Stimulated activated CD4-positive, alpha-beta T cell treated with anti-CD3 and anti-CD28 coated beads, Interleukin-4, amount 100 ng/mL, for 4 hours (primary cell): Measurements from ENCODE around the gene LY86.

ENCODE experiments used
- DNase-seq, 2 experiments: peaks; one replicate each; pipeline ENCODE4 v3.0.0-alpha.2; 2020

The LY86 gene

GRCh38 chr6:6588064-6588923, at the start of gene LY86:
TSS of gene LY86 (plus strand) at chr6:6588720. CDS start at chr6:6588735, 15 bp downstream.
- no peak for DNase-seq

GRCh38 chr6:6539036-6539435, 49.5 kb upstream of the LY86 start:
- no peak for DNase-seq

GRCh38 chr6:6542357-6542756, 46.2 kb upstream of the LY86 start:
- no peak for DNase-seq

- no peak for DNase-seq
Observed at GRCh38 chr6:6543181-6543879, 45.2 kb upstream of the LY86 start.

GRCh38 chr6:6545616-6546317, 42.8 kb upstream of the LY86 start:
- DNase-seq: no peak

- peak; percentile 8 to 18 for DNase-seq
Observed at GRCh38 chr6:6546318-6547109, 42.0 kb upstream of the LY86 start.

- peak; percentile 75 to 78 for DNase-seq
Observed at GRCh38 chr6:6547110-6547879, 41.2 kb upstream of the LY86 start.

- DNase-seq: no peak
Observed at GRCh38 chr6:6556161-6556737, 32.3 kb upstream of the LY86 start.

- DNase-seq: peak in 1 of 2 experiments; percentile 26
Observed at GRCh38 chr6:6556738-6557503, 31.6 kb upstream of the LY86 start.

GRCh38 chr6:6557504-6557839, 31.0 kb upstream of the LY86 start:
- no peak for DNase-seq

GRCh38 chr6:6557886-6558285, 30.6 kb upstream of the LY86 start:
- DNase-seq: no peak

- no peak for DNase-seq
Observed at GRCh38 chr6:6559994-6560570, 28.4 kb upstream of the LY86 start.

- DNase-seq: no peak
Observed at GRCh38 chr6:6560909-6561308, 27.6 kb upstream of the LY86 start.

GRCh38 chr6:6564154-6564553, 24.4 kb upstream of the LY86 start:
- DNase-seq: no peak

- no peak for DNase-seq
Observed at GRCh38 chr6:6565069-6565468, 23.5 kb upstream of the LY86 start.

GRCh38 chr6:6565488-6565887, 23.0 kb upstream of the LY86 start:
- no peak for DNase-seq

GRCh38 chr6:6566766-6567165, 21.8 kb upstream of the LY86 start:
- DNase-seq: no peak

GRCh38 chr6:6569096-6569810, 19.3 kb upstream of the LY86 start:
- no peak for DNase-seq

- DNase-seq: no peak
Observed at GRCh38 chr6:6569811-6570164, 18.7 kb upstream of the LY86 start.
